K562 (cell line): ENCODE measurements around the gene PSG5. TPM values are rescaled to one million over a fixed set of nuclear protein-coding genes. Genes with fewer than 3 reads are reported as not detected.
"Not testable (repeated sequence)": the region's sequence is repeated elsewhere in the genome, so short reads cannot be mapped to it uniquely, and the experiment has no call there.

Experiments used
- ATAC-seq: fragments of 200-7000 bp; cut with Tn5 transposase; 3 replicates; pipeline ENCODE4 v1.9.1; 2020; ENCODE audit warnings: moderate library complexity
- BruUV-seq: library from RNA; stranded (reverse); fragments of 400-500 nt; replicated peaks from 2 replicates; lab custom pipeline; 2021; lab: Mats Ljungman, UMichigan
- CTCF ChIA-PET: fragments of 300-600 bp; formaldehyde crosslinking; extraction: SDS; loops from one replicate; lab custom pipeline; 2021; ENCODE audit warnings: low intra/inter-chr PET ratio; lab: Yijun Ruan, JAX
- POLR2A ChIA-PET: fragments of 300-600, 350-650 bp; sonication (Branson Sonifier 250); formaldehyde crosslinking; extraction: SDS; loops from one replicate; lab custom pipeline; 2021; ENCODE audit warnings: antibody characterized with exemption, inconsistent platforms; lab: Yijun Ruan, JAX
- DNase-seq, 4 experiments: peaks; one replicate each; pipeline versions ENCODE4 v3.0.0 to v3.0.0-alpha.2; 2011 to 2018; ENCODE audit warnings: low spot score in 3 of 4, mixed read lengths in 3 of 4; ENCODE audit errors: extremely low read depth in 1 of 4
- FAIRE-seq: peaks from 2 replicates; lab custom pipeline; 2011; peaks lifted over from hg19 to GRCh38; lab: Jason Lieb, UNC
- H2AFZ ChIP-seq: 2 replicates; pipeline ENCODE4 v1.6.0; 2011; ENCODE audit warnings: low read depth, low read length, control low read depth, inconsistent platforms
- H3K27ac ChIP-seq: fragments of 200-600 bp; 3 replicates; pipeline ENCODE4 v1.8.0; 2011; ENCODE audit warnings: low read depth, mild to moderate bottlenecking, control low read depth, inconsistent platforms, low read length, moderate library complexity, mixed read lengths; ENCODE audit errors: extremely low read depth
- H3K27me3 ChIP-seq, 2 experiments: fragments of 300-600 bp in 1 of 2; 2 replicates in 1 of 2; 3 replicates in 1 of 2; pipeline versions ENCODE4 v1.6.0 to v1.8.0; 2011; ENCODE audit warnings: inconsistent platforms in 2 of 2, low read length in 2 of 2, mild to moderate bottlenecking in 1 of 2, mixed read lengths in 1 of 2, moderate library complexity in 1 of 2; ENCODE audit not compliant: control insufficient read depth in 2 of 2, insufficient read depth in 2 of 2
- H3K36me3 ChIP-seq: fragments of 300-600 bp; 3 replicates; pipeline ENCODE4 v1.8.0; 2011; ENCODE audit warnings: mild to moderate bottlenecking, low read length, inconsistent platforms; ENCODE audit not compliant: control insufficient read depth, insufficient read depth
- H3K4me1 ChIP-seq, 2 experiments: fragments of 200-600 bp in 1 of 2; replicated peaks in 1 of 2; 2 replicates in 1 of 2; 3 replicates in 1 of 2; pipeline versions ENCODE4 v1.5.1 to v1.8.0; 2011; ENCODE audit warnings: inconsistent platforms in 2 of 2, low read length in 2 of 2, mild to moderate bottlenecking in 1 of 2, mixed read lengths in 1 of 2, moderate library complexity in 1 of 2; ENCODE audit not compliant: control insufficient read depth in 2 of 2, insufficient read depth in 2 of 2
- H3K4me2 ChIP-seq: 2 replicates; pipeline ENCODE4 v1.6.1; 2011; ENCODE audit warnings: low read length, control low read depth, inconsistent platforms, mixed read lengths; ENCODE audit not compliant: insufficient read depth
- H3K4me3 ChIP-seq: fragments of 200-600 bp; sonication (generic), shearing (Covaris generic); 2 replicates; pipeline ENCODE4 v1.5.1; 2016; ENCODE audit warnings: control low read depth, inconsistent platforms
- H3K79me2 ChIP-seq: fragments of 200-600 bp; 3 replicates; pipeline ENCODE4 v1.8.0; 2011; ENCODE audit warnings: low read length, inconsistent platforms; ENCODE audit not compliant: control insufficient read depth, insufficient read depth
- H3K9ac ChIP-seq, 2 experiments: 2 replicates each; pipeline versions ENCODE4 v1.6.0 to v1.6.1; 2011; ENCODE audit warnings: low read depth in 2 of 2, low read length in 2 of 2, control low read depth in 1 of 2, inconsistent platforms in 1 of 2, mild to moderate bottlenecking in 1 of 2, mixed read lengths in 1 of 2; ENCODE audit not compliant: insufficient read depth in 1 of 2
- H3K9me1 ChIP-seq: one replicate; pipeline ENCODE4 v1.6.0; 2011; ENCODE audit warnings: inconsistent platforms, mild to moderate bottlenecking, low read length, moderate library complexity; ENCODE audit not compliant: control insufficient read depth, insufficient read depth
- H3K9me3 ChIP-seq: replicated peaks from 2 replicates; pipeline ENCODE4 v1.5.1; 2011; ENCODE audit warnings: low read depth, low read length, inconsistent platforms; ENCODE audit not compliant: control insufficient read depth, insufficient read depth
- H4K20me1 ChIP-seq: replicated peaks from 2 replicates; pipeline ENCODE4 v1.6.1; 2011; ENCODE audit warnings: low read length, inconsistent platforms, mixed read lengths; ENCODE audit not compliant: control insufficient read depth, insufficient read depth
- FOSL1 ChIP-seq: fragments of 200-800 bp; sonication (Bioruptor generic); conservative IDR thresholded peaks from 2 replicates; pipeline ENCODE4 v1.6.1; 2016; ENCODE audit warnings: missing genetic modification characterization, missing compliant biosample characterization
- WGBS: fragments of 100-300 bp; shearing (Covaris generic); methylation state at CpG from one replicate; pipeline ENCODE4 v1.1.6; 2016; ENCODE audit warnings: low coverage, mixed read lengths; ENCODE audit not compliant: insufficient coverage; ENCODE audit errors: missing lambda C conversion rate; 5-methylcytosine and 5-hydroxymethylcytosine counted together
- in situ Hi-C: fragments of 300-500 bp; cut with MboI; formaldehyde crosslinking; loops from 4 replicates; pipeline ENCODE4 v1.15.0; 2018; ENCODE audit warnings: inconsistent platforms, mixed read lengths
- intact Hi-C: fragments of 100-400 bp; cut with micrococcal nuclease; formaldehyde crosslinking; loops from 2 replicates; pipeline ENCODE4 v1.14.2; 2022
- polyA plus RNA-seq, 8 experiments: library from polyadenylated mRNA; depleted of rRNA in 4 of 8; stranded (reverse) in 5 of 8; unstranded in 3 of 8; fragments of >200 nt; fragmentation: Nextera tagmentation in 2 of 8; fragmentation: Illumina TruSeq in 1 of 8; extraction: Ambion mirVana in 2 of 8; extraction: Trizol in 1 of 8; gene quantifications; 2 replicates each; pipeline versions ENCODE4 v1.2.1 to v1.2.3, GENCODE V29; 2011 to 2014; ENCODE audit warnings: inconsistent platforms in 1 of 8, missing spikeins in 1 of 8
- total RNA-seq, 7 experiments: library from RNA; depleted of rRNA in 6 of 7; stranded (reverse); fragments of >200 nt in 6 of 7; fragmentation: Illumina TruSeq in 2 of 7; extraction: Trizol in 2 of 7; gene quantifications; 2 replicates each; pipeline versions ENCODE4 v1.2.1 to v1.2.3, GENCODE V29; 2011 to 2021; ENCODE audit warnings: low replicate concordance in 1 of 7
- TF ChIP-seq, protein P1 (sequence below), 2 experiments: fragments of 450-650 bp in 1 of 2; sonication (generic) in 1 of 2; formaldehyde crosslinking in 1 of 2; IDR thresholded peaks in 1 of 2; conservative IDR thresholded peaks in 1 of 2; 2 replicates each; pipeline versions ENCODE4 v1.6.1 to v1.8.1; 2016 to 2023; ENCODE audit warnings: mild to moderate bottlenecking in 2 of 2, moderate library complexity in 2 of 2, inconsistent platforms in 1 of 2, missing genetic modification reagents in 1 of 2

PSG5 gene
- total and polyA plus RNA-seq, 9 of the 15 experiments (the other 6 are each of a cell fraction or from before 2014, with no cell fraction given), result not detected

DNA sequence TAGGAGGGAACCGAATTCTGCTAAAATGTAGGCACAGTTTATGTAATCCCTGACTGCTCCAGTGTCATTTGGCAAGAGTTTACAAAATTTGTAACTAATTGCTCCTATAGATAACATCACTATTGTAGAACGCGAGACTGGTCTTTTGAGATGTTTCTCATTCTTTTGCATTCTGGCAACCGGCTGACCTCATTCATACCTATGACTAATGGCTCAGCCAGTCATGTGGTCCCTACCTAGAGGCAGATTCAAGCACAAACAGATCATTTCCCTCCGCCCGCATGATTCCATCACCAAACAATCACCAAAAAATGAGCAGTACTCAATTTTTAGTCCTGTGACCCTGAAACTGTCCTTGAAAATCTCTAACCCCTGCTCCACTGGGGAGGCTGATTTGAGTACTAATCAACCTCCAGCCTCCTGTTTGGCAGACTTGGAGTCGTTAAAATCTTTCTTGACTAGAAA is 15.0 kb upstream of the PSG5 start:
- CTCF ChIA-PET, H3K27me3 ChIP-seq, in situ Hi-C loops, H2AFZ ChIP-seq, H3K4me3 ChIP-seq, POLR2A ChIA-PET, H4K20me1 ChIP-seq, H3K79me2 ChIP-seq, BruUV-seq, H3K36me3 ChIP-seq, H3K9me1 ChIP-seq: not testable (repeated sequence)
- TF ChIP-seq FOSL1 (tag), result 0 out of 2 replicates have a peak, but pooled peaks have one; percentile 30
- TF ChIP-seq, protein P1, sequence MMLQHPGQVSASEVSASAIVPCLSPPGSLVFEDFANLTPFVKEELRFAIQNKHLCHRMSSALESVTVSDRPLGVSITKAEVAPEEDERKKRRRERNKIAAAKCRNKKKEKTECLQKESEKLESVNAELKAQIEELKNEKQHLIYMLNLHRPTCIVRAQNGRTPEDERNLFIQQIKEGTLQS (IDR thresholded peaks at IDR 0.05), result peak; percentile 39; the same call in 1 of the 2 replicates
- TF ChIP-seq, protein P1 (CRISPR knock-in tag; conservative IDR thresholded peaks at IDR 0.05), result not testable (repeated sequence)
- TF ChIP-seq, all 486 proteins: peak for 2; not testable (repeated sequence) for 484
- ATAC-seq, H3K9me3 ChIP-seq, H3K4me2 ChIP-seq, H3K9ac ChIP-seq, FAIRE-seq, H3K4me1 ChIP-seq, intact Hi-C loops, DNase-seq, H3K27ac ChIP-seq: not testable (repeated sequence)
- 0% methylated on average over 6 of the region's 7 CpGs for WGBS
